Activated T-cell treated with anti-CD3 and anti-CD28 coated beads, Interleukin-2, amount 50 U/mL, for 4 hours (primary cell): ENCODE measurements around the gene STK17A. TPM values are rescaled to one million over a fixed set of nuclear protein-coding genes. Genes with fewer than 3 reads are reported as not detected.
A peak's percentile ranks its signal among the peaks of the same experiment; 100 is the strongest.

Experiments
- ATAC-seq, 2 donors: fragments of 200-7000 bp; cut with Tn5 transposase; one replicate each; pipeline ENCODE4 v1.10.0; 2021
- DNase-seq: peaks from one replicate; pipeline ENCODE4 v3.0.0-alpha.2; 2020
- H3K27me3 Mint-ChIP-seq: one replicate; pipeline ENCODE4 v1.8.0; 2021; ENCODE audit warnings: low read depth, mixed read lengths
- H3K36me3 Mint-ChIP-seq: one replicate; pipeline ENCODE4 v1.8.0; 2022; ENCODE audit warnings: mixed read lengths; ENCODE audit not compliant: insufficient read depth
- H3K4me1 Mint-ChIP-seq: one replicate; pipeline ENCODE4 v1.8.0; 2021; ENCODE audit warnings: low read depth, mixed read lengths
- H3K4me3 Mint-ChIP-seq: one replicate; pipeline ENCODE4 v1.8.0; 2021; ENCODE audit warnings: mild to moderate bottlenecking, moderate library complexity, mixed read lengths
- H3K9me3 Mint-ChIP-seq: one replicate; pipeline ENCODE4 v1.8.0; 2021; ENCODE audit warnings: mixed read lengths
- total RNA-seq, 3 donors: library from RNA; stranded (reverse); gene quantifications; one replicate each; pipeline ENCODE4 v1.2.1, GENCODE V29; 2021

The STK17A gene
- total RNA-seq, 3 donors from 2014 or later, result 32.0 to 40.1 (median 33.3) TPM

GRCh38 chr7:43600056-43600455 lies 17.1 kb downstream of the STK17A start:
- DNase-seq, result no peak
- H3K36me3 Mint-ChIP-seq, result peaks cover 24% of the 10 kb centered on the region
- no peaks in the 10 kb centered on the region for H3K9me3 Mint-ChIP-seq
- ATAC-seq, result peak in 1 of 2 donors; percentile 34
- no peak overlapping the region for H3K4me3 Mint-ChIP-seq
- no peaks in the 10 kb centered on the region for H3K27me3 Mint-ChIP-seq
- peaks cover 37% of the 10 kb centered on the region for H3K4me1 Mint-ChIP-seq

DNA sequence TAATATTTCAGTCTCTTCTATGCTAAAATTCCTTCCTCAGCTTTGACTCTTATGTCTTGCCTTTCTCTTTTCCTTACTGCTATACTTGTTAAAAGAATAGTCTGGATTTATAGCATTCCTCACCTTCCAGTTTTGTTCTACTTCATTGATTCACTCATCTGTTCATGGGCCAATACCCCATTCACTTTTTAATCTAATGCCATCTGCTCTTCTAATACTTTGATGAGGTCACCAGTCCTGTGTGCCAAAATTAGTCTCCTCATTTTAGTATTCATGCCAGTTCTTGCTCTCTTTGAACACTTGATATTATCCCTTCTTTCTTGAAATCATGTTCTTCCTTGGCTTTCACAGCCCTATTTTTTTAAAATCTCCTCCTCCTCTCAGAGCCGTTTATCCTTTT lies 19.3 kb downstream of the STK17A start:
- Mint-ChIP-seq H3K4me1 (peaks cover 40% of the 10 kb centered on the region), H3K9me3 (no peaks in the 10 kb centered on the region), H3K36me3 (peaks cover 23% of the 10 kb centered on the region), H3K27me3 (no peaks in the 10 kb centered on the region), H3K4me3 (no peak overlapping the region)
- ATAC-seq (no peak), DNase-seq (no peak)

- no peaks in the 10 kb centered on the region for H3K9me3 Mint-ChIP-seq
- peaks cover 32% of the 10 kb centered on the region for H3K36me3 Mint-ChIP-seq
- ATAC-seq, result no peak
- peak overlapping the region; percentile 12 for H3K4me3 Mint-ChIP-seq
- no peaks in the 10 kb centered on the region for H3K27me3 Mint-ChIP-seq
- peaks cover 45% of the 10 kb centered on the region for H3K4me1 Mint-ChIP-seq
- DNase-seq, result no peak
Observed at GRCh38 chr7:43604251-43604650, 21.3 kb downstream of the STK17A start.

DNA sequence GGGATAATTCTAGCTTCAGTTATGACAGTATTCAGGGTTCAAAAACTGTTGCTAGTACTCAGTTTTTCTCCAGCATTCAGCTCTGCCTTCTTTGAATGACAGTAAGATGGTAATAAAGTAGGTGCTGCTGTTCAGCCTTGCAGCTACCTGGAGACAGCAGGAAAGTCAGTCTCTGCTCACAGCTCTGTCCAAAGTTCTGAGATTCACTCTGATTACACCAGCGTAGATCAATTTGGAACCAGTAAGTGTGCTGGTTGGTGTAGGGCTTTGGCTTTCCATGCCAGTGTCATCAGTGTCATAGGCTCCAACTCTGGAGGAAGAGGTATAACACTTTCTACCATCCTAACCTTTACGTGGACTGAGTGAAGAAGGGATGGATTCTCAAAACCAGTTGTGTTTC lies 26.2 kb downstream of the STK17A start:
- ATAC-seq, result no peak
- no peak overlapping the region for H3K4me3 Mint-ChIP-seq
- peaks cover 44% of the 10 kb centered on the region for H3K36me3 Mint-ChIP-seq
- no peak for DNase-seq
- no peaks in the 10 kb centered on the region for H3K27me3 Mint-ChIP-seq
- peaks cover 66% of the 10 kb centered on the region for H3K4me1 Mint-ChIP-seq
- no peaks in the 10 kb centered on the region for H3K9me3 Mint-ChIP-seq

DNA sequence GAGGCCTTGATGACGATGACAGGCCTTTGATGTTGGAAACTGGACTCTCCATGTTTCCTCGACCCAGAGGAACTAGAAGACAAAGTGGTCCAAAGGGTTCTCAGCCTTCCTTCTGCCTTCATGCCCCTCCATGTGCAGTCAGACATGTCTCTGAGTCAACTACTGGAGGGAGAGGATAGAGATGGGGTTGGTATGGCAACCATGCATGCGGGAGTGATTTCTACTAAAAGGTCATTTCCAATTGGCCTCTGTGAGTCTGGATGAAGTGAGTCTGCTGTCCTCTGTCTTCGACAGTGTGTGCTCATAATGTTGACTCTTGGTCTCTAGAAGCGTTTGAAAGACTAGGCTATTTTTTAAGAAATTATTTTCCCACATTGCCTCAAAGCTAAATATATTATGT lies 29.2 kb downstream of the STK17A start:
- Mint-ChIP-seq H3K36me3 (peaks cover 43% of the 10 kb centered on the region), H3K4me1 (peaks cover 61% of the 10 kb centered on the region), H3K4me3 (no peak overlapping the region), H3K27me3 (no peaks in the 10 kb centered on the region), H3K9me3 (no peaks in the 10 kb centered on the region)
- DNase-seq (no peak), ATAC-seq (no peak)

DNA sequence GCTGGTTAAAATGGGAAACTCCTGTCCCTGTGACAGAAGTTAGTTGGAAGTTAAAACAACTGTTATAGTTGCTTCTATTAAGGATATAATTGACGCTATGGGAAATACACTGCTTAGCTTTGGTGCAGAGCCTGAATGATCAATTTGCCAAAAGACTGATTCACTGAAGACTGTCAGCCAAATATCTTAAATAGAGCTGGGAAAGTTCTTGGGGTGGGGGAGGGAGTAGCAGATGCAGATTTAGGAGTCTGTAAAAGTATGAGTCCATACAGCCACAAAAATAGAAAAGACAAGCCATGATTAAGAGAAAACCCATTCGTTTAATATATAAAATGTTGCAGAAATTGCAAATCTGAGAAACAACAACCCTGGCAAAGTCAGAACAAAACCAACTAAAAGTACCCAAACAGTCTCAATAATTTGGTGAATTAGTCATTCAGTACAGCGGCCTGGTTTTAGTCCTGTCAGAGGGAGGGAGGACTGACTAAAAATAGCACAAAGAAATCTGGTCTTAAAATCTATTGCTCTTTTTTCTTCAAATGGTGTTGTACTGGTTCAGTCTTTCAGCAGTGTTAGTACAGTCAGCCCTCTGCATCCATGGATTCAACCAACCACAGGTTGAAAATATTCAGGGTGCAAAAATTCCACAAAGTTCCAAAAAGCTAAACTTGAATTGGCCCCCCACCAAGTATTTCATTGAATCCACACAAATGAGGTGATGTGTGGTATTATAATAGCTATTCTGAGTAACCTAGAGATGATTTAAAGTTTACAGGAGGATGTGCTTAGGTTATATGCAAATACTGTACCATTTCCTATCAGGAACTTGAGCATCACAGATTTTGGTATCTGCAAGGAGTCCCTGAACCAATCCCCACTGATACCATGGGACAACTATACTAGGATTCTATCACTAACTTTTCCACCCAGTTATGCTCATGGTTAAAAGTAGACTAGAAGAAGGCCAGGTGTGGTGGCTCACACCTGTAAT lies 30.0 kb downstream of the STK17A start:
- no peak for DNase-seq
- H3K36me3 Mint-ChIP-seq, result peaks cover 43% of the 10 kb centered on the region
- no peaks in the 10 kb centered on the region for H3K27me3 Mint-ChIP-seq
- H3K9me3 Mint-ChIP-seq, result no peaks in the 10 kb centered on the region
- peak overlapping the region; percentile 43 for H3K4me3 Mint-ChIP-seq
- peaks cover 61% of the 10 kb centered on the region for H3K4me1 Mint-ChIP-seq
- ATAC-seq, result peak; percentile 85 to 89

GRCh38 chr7:43615558-43616145 lies 32.7 kb downstream of the STK17A start:
- ATAC-seq (no peak), DNase-seq (no peak)
- Mint-ChIP-seq H3K9me3 (no peaks in the 10 kb centered on the region), H3K4me1 (peaks cover 44% of the 10 kb centered on the region), H3K4me3 (no peak overlapping the region), H3K27me3 (no peaks in the 10 kb centered on the region), H3K36me3 (peaks cover 28% of the 10 kb centered on the region)

DNA sequence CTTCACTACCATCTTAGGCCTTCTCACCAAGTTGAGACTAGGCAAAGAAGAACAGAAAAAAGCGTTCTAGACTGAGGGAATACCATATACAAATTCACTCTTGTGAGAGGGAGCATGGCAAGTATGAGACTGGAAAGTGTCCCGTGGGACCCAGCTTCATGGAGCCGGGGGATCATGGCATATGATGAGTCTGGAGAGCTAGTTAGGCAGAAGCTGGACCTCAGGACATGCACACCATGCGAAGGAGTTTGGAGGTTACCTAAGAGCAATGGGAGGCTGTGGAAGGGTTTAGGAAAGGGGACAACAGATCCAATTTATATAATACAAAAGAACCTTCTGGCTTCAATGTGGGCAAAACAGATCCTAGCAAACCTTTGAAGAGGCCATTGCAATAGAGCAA lies 34.1 kb downstream of the STK17A start:
- Mint-ChIP-seq H3K9me3 (no peaks in the 10 kb centered on the region), H3K4me1 (peaks cover 49% of the 10 kb centered on the region), H3K4me3 (no peak overlapping the region), H3K36me3 (peaks cover 29% of the 10 kb centered on the region), H3K27me3 (no peaks in the 10 kb centered on the region)
- no peak for ATAC-seq
- DNase-seq, result no peak

DNA sequence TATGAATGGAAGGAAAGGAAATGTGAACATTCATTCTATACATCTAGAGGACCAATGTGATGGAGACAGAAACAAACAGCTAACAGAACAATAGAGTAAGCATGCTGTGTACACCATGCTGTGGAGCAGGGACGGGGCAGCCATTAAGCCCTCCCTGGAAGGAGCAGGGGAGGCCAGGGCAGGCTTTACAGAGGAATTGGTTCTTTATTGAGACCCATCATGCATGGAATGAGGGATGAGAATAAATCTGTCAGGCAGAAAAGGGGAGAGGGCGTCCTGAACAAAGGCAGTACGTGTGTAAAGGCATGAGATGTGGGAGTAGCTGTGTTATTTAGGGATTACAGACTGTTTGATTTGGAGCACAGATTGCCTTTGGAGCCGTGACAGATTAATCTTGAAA lies 35.2 kb downstream of the STK17A start:
- H3K4me3 Mint-ChIP-seq, result no peak overlapping the region
- H3K36me3 Mint-ChIP-seq, result peaks cover 30% of the 10 kb centered on the region
- peaks cover 49% of the 10 kb centered on the region for H3K4me1 Mint-ChIP-seq

GRCh38 chr7:43619213-43620012 lies 36.5 kb downstream of the STK17A start:
- Mint-ChIP-seq H3K4me1 (peaks cover 49% of the 10 kb centered on the region), H3K9me3 (no peaks in the 10 kb centered on the region), H3K4me3 (no peak overlapping the region), H3K27me3 (no peaks in the 10 kb centered on the region), H3K36me3 (peaks cover 33% of the 10 kb centered on the region)
- DNase-seq (no peak), ATAC-seq (no peak)

More for the DNA sequence above, 35.2 kb downstream of the STK17A start:
- no peak for ATAC-seq
- DNase-seq, result no peak
- no peaks in the 10 kb centered on the region for H3K9me3 Mint-ChIP-seq
- H3K27me3 Mint-ChIP-seq, result no peaks in the 10 kb centered on the region

DNA sequence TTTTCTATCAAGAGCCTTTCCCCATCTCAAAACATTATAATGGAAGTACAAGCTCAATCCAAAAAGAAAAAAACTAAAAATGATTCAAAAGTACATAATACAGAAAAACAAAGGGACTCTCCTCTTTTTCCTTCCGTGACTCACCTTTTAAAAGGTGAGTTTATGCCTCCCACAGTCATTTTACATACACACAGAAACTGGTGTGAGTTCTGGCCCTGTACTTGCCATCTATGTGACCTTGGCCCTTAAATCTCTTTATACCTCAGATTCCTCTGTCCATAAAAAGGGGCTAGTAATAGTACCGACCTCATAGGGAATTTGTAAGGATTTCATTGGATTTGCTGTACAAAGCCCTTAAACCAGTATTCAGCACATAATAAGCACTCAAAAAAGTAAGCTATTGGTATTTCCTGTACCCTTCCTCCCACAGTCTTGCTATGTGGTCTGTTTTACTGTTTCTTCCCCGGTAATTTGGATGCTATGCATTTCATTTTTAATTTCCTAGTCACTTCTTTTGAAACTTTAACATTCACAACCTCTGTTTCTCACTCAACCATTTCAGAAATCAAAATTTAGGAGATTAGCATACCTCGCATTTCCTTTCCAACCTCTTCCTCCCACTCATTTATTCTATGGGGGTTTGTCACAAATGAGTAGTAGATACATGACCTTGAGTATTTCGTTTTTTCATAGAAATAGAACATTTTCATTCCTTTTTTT lies 39.0 kb downstream of the STK17A start:
- H3K27me3 Mint-ChIP-seq, result no peaks in the 10 kb centered on the region
- DNase-seq, result no peak
- H3K4me1 Mint-ChIP-seq, result peaks cover 58% of the 10 kb centered on the region
- no peaks in the 10 kb centered on the region for H3K9me3 Mint-ChIP-seq
- peak; percentile 71 to 78 for ATAC-seq
- H3K4me3 Mint-ChIP-seq, result peak overlapping the region; percentile 62
- peaks cover 40% of the 10 kb centered on the region for H3K36me3 Mint-ChIP-seq

- H3K27me3 Mint-ChIP-seq, result no peaks in the 10 kb centered on the region
- H3K9me3 Mint-ChIP-seq, result no peaks in the 10 kb centered on the region
- peaks cover 57% of the 10 kb centered on the region for H3K36me3 Mint-ChIP-seq
- no peak for ATAC-seq
- H3K4me1 Mint-ChIP-seq, result peaks cover 80% of the 10 kb centered on the region
- no peak overlapping the region for H3K4me3 Mint-ChIP-seq
- DNase-seq, result no peak
Observed at GRCh38 chr7:43624156-43624555, 41.2 kb downstream of the STK17A start.

- H3K4me1 Mint-ChIP-seq, result peaks cover 89% of the 10 kb centered on the region
- H3K9me3 Mint-ChIP-seq, result no peaks in the 10 kb centered on the region
- ATAC-seq (peak; percentile 42 to 46), DNase-seq (no peak)
- peaks cover 63% of the 10 kb centered on the region for H3K36me3 Mint-ChIP-seq
- no peaks in the 10 kb centered on the region for H3K27me3 Mint-ChIP-seq
- no peak overlapping the region for H3K4me3 Mint-ChIP-seq
Observed at GRCh38 chr7:43625453-43625852, 42.5 kb downstream of the STK17A start.

- H3K27me3 Mint-ChIP-seq, result no peaks in the 10 kb centered on the region
- DNase-seq (no peak), ATAC-seq (no peak)
- peak overlapping the region; percentile 6 for H3K4me3 Mint-ChIP-seq
- H3K36me3 Mint-ChIP-seq, result peaks cover 64% of the 10 kb centered on the region
- H3K9me3 Mint-ChIP-seq, result no peaks in the 10 kb centered on the region
- H3K4me1 Mint-ChIP-seq, result peaks cover 90% of the 10 kb centered on the region
Observed at GRCh38 chr7:43625980-43626379, 43.1 kb downstream of the STK17A start.
